ENCODE data around the gene GLS. TPM values are rescaled to one million over a fixed set of nuclear protein-coding genes. Genes with fewer than 3 reads are reported as not detected.

GLS gene
- total and polyA plus RNA-seq, 2 of the 13 experiments (the other 11 are each of a cell fraction or from before 2014, with no cell fraction given) = 78.6 to 183 TPM

DNA sequence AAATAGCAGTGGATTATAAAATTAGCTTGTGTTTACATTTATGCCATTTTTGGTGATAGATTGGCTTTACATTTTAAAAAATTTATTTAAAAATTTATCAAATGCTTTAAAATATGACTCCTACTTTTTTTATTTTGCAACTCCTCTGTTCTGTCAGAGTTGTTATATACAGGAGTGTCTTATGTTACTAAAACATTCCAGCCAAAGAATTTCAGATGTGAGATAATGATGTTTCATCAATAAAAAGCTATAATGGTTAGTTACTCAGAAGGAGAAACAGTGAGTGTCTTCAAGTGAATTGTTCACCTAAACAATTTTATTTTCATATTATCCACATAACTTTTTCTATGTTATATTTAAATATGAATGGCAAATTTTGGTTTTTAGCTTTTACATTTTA lies 52.7 kb downstream of the GLS start:
- Histone ChIP-seq H3K4me1 (ENCODE audit: insufficient read depth, low read length) (no peaks in the 10 kb centered on the region), H3K9me3 (ENCODE audit: low read length) (no peaks in the 10 kb centered on the region), H3K4me3 (replicated peaks in 1 of 3; ENCODE audit: insufficient read depth in 1 of 3, low read depth in 2 of 3, low read length in 3 of 3) (no peak overlapping the region), H3K36me3 (replicated peaks in 1 of 2; ENCODE audit: control insufficient read depth in 1 of 2, insufficient read depth in 2 of 2, low read length in 2 of 2) (peaks cover 5 to 34% of the 10 kb centered on the region in 2 experiments), H3K4me2 (ENCODE audit: low read depth, low read length) (no peak overlapping the region), H3K27ac (ENCODE audit: extremely low read length, insufficient read depth, low read length) (no peak overlapping the region), H3K9ac (ENCODE audit: insufficient read depth, low read depth, low read length) (no peak overlapping the region), H4K20me1 (ENCODE audit: insufficient read depth, low read length) (no peaks in the 10 kb centered on the region), H3K27me3 (ENCODE audit: control insufficient read depth in 1 of 2, insufficient read depth in 2 of 2, low read length in 2 of 2) (no peaks in the 10 kb centered on the region), H2AFZ (ENCODE audit: low read length) (no peak overlapping the region), H3K79me2 (ENCODE audit: insufficient read depth, low read length) (no peaks in the 10 kb centered on the region)
- TF ChIP-seq ZNF7 (CRISPR knock-in tag; IDR thresholded peaks at IDR 0.05) (no peak), SNRNP70 (IDR thresholded peaks at IDR 0.05; ENCODE audit: low read depth, low read length) (no peak), ZBTB38 (CRISPR knock-in tag; IDR thresholded peaks at IDR 0.05) (no peak), RERE (CRISPR knock-in tag; IDR thresholded peaks at IDR 0.05; ENCODE audit: low read depth) (no peak), ZBTB49 (CRISPR knock-in tag; IDR thresholded peaks at IDR 0.05; ENCODE audit: borderline replicate concordance) (no peak), ZNF782 (CRISPR knock-in tag; IDR thresholded peaks at IDR 0.05; ENCODE audit: borderline replicate concordance) (no peak), BCL3 (CRISPR knock-in tag; IDR thresholded peaks at IDR 0.05) (no peak), PITX1 (CRISPR knock-in tag; IDR thresholded peaks at IDR 0.05) (no peak), FOXA3 (CRISPR knock-in tag; IDR thresholded peaks at IDR 0.05) (no peak), HNRNPUL1 (IDR thresholded peaks at IDR 0.05; ENCODE audit: low read depth, low read length) (no peak), SMAD1 (CRISPR knock-in tag; IDR thresholded peaks at IDR 0.05; ENCODE audit: borderline replicate concordance, low read depth) (no peak)
- TF ChIP-seq, protein P1, sequence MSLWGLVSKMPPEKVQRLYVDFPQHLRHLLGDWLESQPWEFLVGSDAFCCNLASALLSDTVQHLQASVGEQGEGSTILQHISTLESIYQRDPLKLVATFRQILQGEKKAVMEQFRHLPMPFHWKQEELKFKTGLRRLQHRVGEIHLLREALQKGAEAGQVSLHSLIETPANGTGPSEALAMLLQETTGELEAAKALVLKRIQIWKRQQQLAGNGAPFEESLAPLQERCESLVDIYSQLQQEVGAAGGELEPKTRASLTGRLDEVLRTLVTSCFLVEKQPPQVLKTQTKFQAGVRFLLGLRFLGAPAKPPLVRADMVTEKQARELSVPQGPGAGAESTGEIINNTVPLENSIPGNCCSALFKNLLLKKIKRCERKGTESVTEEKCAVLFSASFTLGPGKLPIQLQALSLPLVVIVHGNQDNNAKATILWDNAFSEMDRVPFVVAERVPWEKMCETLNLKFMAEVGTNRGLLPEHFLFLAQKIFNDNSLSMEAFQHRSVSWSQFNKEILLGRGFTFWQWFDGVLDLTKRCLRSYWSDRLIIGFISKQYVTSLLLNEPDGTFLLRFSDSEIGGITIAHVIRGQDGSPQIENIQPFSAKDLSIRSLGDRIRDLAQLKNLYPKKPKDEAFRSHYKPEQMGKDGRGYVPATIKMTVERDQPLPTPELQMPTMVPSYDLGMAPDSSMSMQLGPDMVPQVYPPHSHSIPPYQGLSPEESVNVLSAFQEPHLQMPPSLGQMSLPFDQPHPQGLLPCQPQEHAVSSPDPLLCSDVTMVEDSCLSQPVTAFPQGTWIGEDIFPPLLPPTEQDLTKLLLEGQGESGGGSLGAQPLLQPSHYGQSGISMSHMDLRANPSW (CRISPR knock-in tag; IDR thresholded peaks at IDR 0.05; ENCODE audit: borderline replicate concordance) = no peak
- ChIA-PET CTCF (ENCODE audit: low intra/inter-chr PET ratio, low total read pairs) (no interaction called here), POLR2A (no interaction called here)
- in situ Hi-C loops (cut with HindIII; ENCODE audit: extremely low pct_ligation_motif_present, low pct_unique_long_range_greater_than_20kb) (no loop called here), intact Hi-C loops (cut with micrococcal nuclease; ENCODE audit: unreplicated experiment) (no loop called here)
- DNase-seq (ENCODE audit: low spot score) (no peak), FAIRE-seq (no peak), ATAC-seq (no peak)
- BruUV-seq (replicated peaks) = no TSS peak

Measured in HepG2 (cell line).